NAMALWA (cell line): ENCODE data around the gene PSMB9.
"Not testable (repeated sequence)": the region's sequence is repeated elsewhere in the genome, so short reads cannot be mapped to it uniquely, and the experiment has no call there.

ENCODE experiments used
- DNase-seq: peaks from one replicate; pipeline ENCODE4 v3.0.0-alpha.2; 2015; ENCODE audit warnings: low spot score

PSMB9 gene

GRCh38 chr6:32862725-32863124 lies 8.7 kb downstream of the PSMB9 start:
- DNase-seq: no peak

- DNase-seq: no peak
Observed at GRCh38 chr6:32865724-32866443, 11.9 kb downstream of the PSMB9 start.

GRCh38 chr6:32867022-32867477 lies 13.1 kb downstream of the PSMB9 start:
- DNase-seq: peak; percentile 23

- DNase-seq: no peak
Observed at GRCh38 chr6:32867554-32868256, 13.7 kb downstream of the PSMB9 start.

GRCh38 chr6:32868257-32868788 lies 14.3 kb downstream of the PSMB9 start:
- peak; percentile 93 for DNase-seq

- not testable (repeated sequence) for DNase-seq
Observed at GRCh38 chr6:32873947-32874346, 20.0 kb downstream of the PSMB9 start.

- DNase-seq: no peak
Observed at GRCh38 chr6:32876603-32877002, 22.6 kb downstream of the PSMB9 start.

- DNase-seq: no peak
Observed at GRCh38 chr6:32879691-32880090, 25.7 kb downstream of the PSMB9 start.

- DNase-seq: not testable (repeated sequence)
Observed at GRCh38 chr6:32880962-32881361, 27.0 kb downstream of the PSMB9 start.

- no peak for DNase-seq
Observed at GRCh38 chr6:32882879-32883250, 28.9 kb downstream of the PSMB9 start.

GRCh38 chr6:32883789-32884188 lies 29.8 kb downstream of the PSMB9 start:
- DNase-seq: no peak

- DNase-seq: peak; percentile 88
Observed at GRCh38 chr6:32885698-32886286, 31.8 kb downstream of the PSMB9 start.

- DNase-seq: no peak
Observed at GRCh38 chr6:32886681-32887383, 32.8 kb downstream of the PSMB9 start.

GRCh38 chr6:32887616-32888015 lies 33.6 kb downstream of the PSMB9 start:
- DNase-seq: no peak

- no peak for DNase-seq
Observed at GRCh38 chr6:32888576-32888975, 34.6 kb downstream of the PSMB9 start.

- DNase-seq: no peak
Observed at GRCh38 chr6:32889533-32889932, 35.5 kb downstream of the PSMB9 start.

- no peak for DNase-seq
Observed at GRCh38 chr6:32890831-32891230, 36.8 kb downstream of the PSMB9 start.

GRCh38 chr6:32894085-32895005 lies 40.4 kb downstream of the PSMB9 start:
- peak; percentile 97 for DNase-seq

GRCh38 chr6:32895006-32895345 lies 41.0 kb downstream of the PSMB9 start:
- DNase-seq: no peak

- DNase-seq: no peak
Observed at GRCh38 chr6:32903952-32904351, 50.0 kb downstream of the PSMB9 start.

- DNase-seq: no peak
Observed at GRCh38 chr6:32905078-32905477, 51.1 kb downstream of the PSMB9 start.
